Endothelial cell of umbilical vein (primary cell): ENCODE data around the gene TERT. TPM values are rescaled to one million over a fixed set of nuclear protein-coding genes. Genes with fewer than 3 reads are reported as not detected.

ENCODE experiments used
- BruUV-seq: library from RNA; stranded (reverse); fragments of 400-500 nt; replicated peaks from 2 replicates; lab custom pipeline; 2021; lab: Mats Ljungman, UMichigan
- CTCF ChIA-PET: fragments of 300-600, 350-600 bp; sonication (Branson Sonifier 250); formaldehyde crosslinking; loops from one replicate; lab custom pipeline; 2021; ENCODE audit warnings: antibody characterized with exemption, inconsistent platforms; lab: Charles Lee
- POLR2A ChIA-PET: fragments of 300-600, 350-600 bp; sonication (Branson Sonifier 250); formaldehyde crosslinking; loops from one replicate; lab custom pipeline; 2021; ENCODE audit warnings: antibody characterized with exemption, inconsistent platforms; lab: Charles Lee
- DNase-seq: peaks from one replicate; pipeline ENCODE4 v3.0.0-alpha.2; 2011; ENCODE audit warnings: low read depth, low spot score
- FAIRE-seq: peaks from 2 replicates; lab custom pipeline; 2011; peaks lifted over from hg19 to GRCh38; lab: Jason Lieb, UNC
- H2AFZ ChIP-seq: 2 replicates; pipeline ENCODE4 v1.6.0; 2012; ENCODE audit warnings: low read depth, low read length, control low read depth, inconsistent platforms
- H3K27ac ChIP-seq: 2 replicates; pipeline ENCODE4 v1.5.1; 2011; ENCODE audit warnings: low read depth, mild to moderate bottlenecking, control low read depth, low read length, moderate library complexity; ENCODE audit not compliant: insufficient read depth
- H3K27me3 ChIP-seq, 2 experiments: 2 replicates each; pipeline versions ENCODE4 v1.6.0 to v1.6.1; 2011; ENCODE audit warnings: low read length in 2 of 2, mixed read lengths in 1 of 2; ENCODE audit not compliant: control insufficient read depth in 2 of 2, insufficient read depth in 2 of 2
- H3K36me3 ChIP-seq, 2 experiments: 2 replicates in 1 of 2; 3 replicates in 1 of 2; pipeline ENCODE4 v1.5.1; 2011; ENCODE audit warnings: low read length in 2 of 2, mild to moderate bottlenecking in 1 of 2, moderate library complexity in 1 of 2; ENCODE audit not compliant: control insufficient read depth in 2 of 2, insufficient read depth in 2 of 2; ENCODE audit errors: extremely low read depth in 1 of 2
- H3K4me1 ChIP-seq: 3 replicates; pipeline ENCODE4 v1.5.1; 2011; ENCODE audit warnings: mild to moderate bottlenecking, low read length; ENCODE audit not compliant: control insufficient read depth, insufficient read depth; ENCODE audit errors: extremely low read depth
- H3K4me2 ChIP-seq: 2 replicates; pipeline ENCODE4 v1.6.1; 2011; ENCODE audit warnings: low read length, control low read depth, mixed read lengths; ENCODE audit not compliant: insufficient read depth
- H3K4me3 ChIP-seq, 3 experiments: fragments of 200-600 bp in 1 of 3; sonication (generic), shearing (Covaris generic) in 1 of 3; replicated peaks in 1 of 3; 2 replicates each; pipeline ENCODE4 v1.5.1; 2011 to 2016; ENCODE audit warnings: control low read depth in 3 of 3, low read length in 3 of 3, mild to moderate bottlenecking in 2 of 3, inconsistent platforms in 1 of 3, low read depth in 1 of 3, moderate library complexity in 1 of 3; ENCODE audit not compliant: insufficient read depth in 1 of 3
- H3K79me2 ChIP-seq: 2 replicates; pipeline ENCODE4 v1.6.0; 2012; ENCODE audit warnings: low read length, inconsistent platforms; ENCODE audit not compliant: control insufficient read depth, insufficient read depth
- H3K9ac ChIP-seq: replicated peaks from 2 replicates; pipeline ENCODE3; 2011; ENCODE audit warnings: low read length, control low read depth; ENCODE audit not compliant: insufficient read depth; ENCODE audit errors: extremely low read depth
- H3K9me1 ChIP-seq: replicated peaks from 3 replicates; pipeline ENCODE4 v1.6.0; 2011; ENCODE audit warnings: mild to moderate bottlenecking, low read length; ENCODE audit not compliant: control insufficient read depth, insufficient read depth; ENCODE audit errors: extremely low read depth
- H3K9me3 ChIP-seq: replicated peaks from 2 replicates; pipeline ENCODE4 v1.5.1; 2012; ENCODE audit warnings: low read length, inconsistent platforms; ENCODE audit not compliant: control insufficient read depth, insufficient read depth
- H4K20me1 ChIP-seq: replicated peaks from 2 replicates; pipeline ENCODE3; 2011; ENCODE audit warnings: mild to moderate bottlenecking, low read length; ENCODE audit not compliant: control insufficient read depth, insufficient read depth; ENCODE audit errors: extremely low read depth
- EZH2 ChIP-seq: IDR thresholded peaks from 2 replicates; pipeline ENCODE4 v1.6.1; 2012; ENCODE audit warnings: borderline replicate concordance, low read depth, mild to moderate bottlenecking, moderate library complexity, low read length, inconsistent platforms; ENCODE audit not compliant: severe bottlenecking
- FOS ChIP-seq: IDR thresholded peaks from 2 replicates; pipeline ENCODE4 v1.6.1; 2011; ENCODE audit warnings: mild to moderate bottlenecking, low read length, moderate library complexity, borderline replicate concordance; ENCODE audit not compliant: insufficient read depth
- GATA2 ChIP-seq: IDR thresholded peaks from 2 replicates; pipeline ENCODE4 v1.7.0; 2011; ENCODE audit warnings: low read depth, mild to moderate bottlenecking, moderate library complexity, mixed read lengths, low read length; ENCODE audit not compliant: insufficient read length, insufficient read depth
- JUN ChIP-seq: IDR thresholded peaks from 2 replicates; pipeline ENCODE4 v1.6.1; 2011; ENCODE audit warnings: borderline replicate concordance, low read depth; ENCODE audit not compliant: insufficient read length, insufficient read depth
- MYC ChIP-seq: IDR thresholded peaks from one replicate; pipeline ENCODE4 v1.6.1; 2011; ENCODE audit warnings: mild to moderate bottlenecking, low read depth, low read length
- POLR2A ChIP-seq: IDR thresholded peaks from 2 replicates; pipeline ENCODE4 v1.6.1; 2012; ENCODE audit warnings: low read depth, mild to moderate bottlenecking, control low read depth, low read length
- POLR2AphosphoS5 ChIP-seq: IDR thresholded peaks from 2 replicates; pipeline ENCODE4 v1.6.1; 2012; ENCODE audit warnings: low read depth, mild to moderate bottlenecking, control low read depth, low read length, moderate library complexity; ENCODE audit not compliant: insufficient read depth
- dilution Hi-C: fragments of 300-500 bp; cut with MboI; formaldehyde crosslinking; loops from one replicate; pipeline ENCODE4 v1.15.0; 2019; ENCODE audit warnings: low sequenced_read_pairs; ENCODE audit not compliant: extremely low pct_ligation_motif_present
- intact Hi-C: fragments of 100-400 bp; cut with micrococcal nuclease; formaldehyde crosslinking; loops from one replicate; pipeline ENCODE4 v1.10.0; 2022
- polyA plus RNA-seq, 4 experiments: library from polyadenylated mRNA; depleted of rRNA in 3 of 4; stranded (reverse) in 3 of 4; unstranded in 1 of 4; fragments of >200 nt; gene quantifications; 2 replicates each; pipeline versions ENCODE4 v1.2.1 to v1.2.3, GENCODE V29; 2011 to 2012; ENCODE audit warnings: missing spikeins in 1 of 4
- total RNA-seq: library from RNA; stranded (reverse); gene quantifications from 2 replicates; pipeline ENCODE4 v1.2.3, GENCODE V29; 2021
- TF ChIP-seq, protein P1 (sequence below): IDR thresholded peaks from 2 replicates; pipeline ENCODE4 v1.6.1; 2011; ENCODE audit not compliant: insufficient read depth, insufficient read length
- TF ChIP-seq, protein P2 (sequence below), 2 donors: IDR thresholded peaks; 1 replicate in 1 of 2; 2 replicates in 1 of 2; pipeline ENCODE4 v1.5.1; 2011; ENCODE audit warnings: low read length in 2 of 2, mild to moderate bottlenecking in 2 of 2, moderate library complexity in 2 of 2, control low read depth in 1 of 2, inconsistent platforms in 1 of 2, low read depth in 1 of 2; ENCODE audit not compliant: insufficient read depth in 1 of 2; ENCODE audit errors: extremely low read depth in 1 of 2

TERT gene
- total and polyA plus RNA-seq, 2 donors (not counting 3 experiments of a cell fraction or from before 2014, with no cell fraction given), result 0.04 TPM; not detected in 1

DNA sequence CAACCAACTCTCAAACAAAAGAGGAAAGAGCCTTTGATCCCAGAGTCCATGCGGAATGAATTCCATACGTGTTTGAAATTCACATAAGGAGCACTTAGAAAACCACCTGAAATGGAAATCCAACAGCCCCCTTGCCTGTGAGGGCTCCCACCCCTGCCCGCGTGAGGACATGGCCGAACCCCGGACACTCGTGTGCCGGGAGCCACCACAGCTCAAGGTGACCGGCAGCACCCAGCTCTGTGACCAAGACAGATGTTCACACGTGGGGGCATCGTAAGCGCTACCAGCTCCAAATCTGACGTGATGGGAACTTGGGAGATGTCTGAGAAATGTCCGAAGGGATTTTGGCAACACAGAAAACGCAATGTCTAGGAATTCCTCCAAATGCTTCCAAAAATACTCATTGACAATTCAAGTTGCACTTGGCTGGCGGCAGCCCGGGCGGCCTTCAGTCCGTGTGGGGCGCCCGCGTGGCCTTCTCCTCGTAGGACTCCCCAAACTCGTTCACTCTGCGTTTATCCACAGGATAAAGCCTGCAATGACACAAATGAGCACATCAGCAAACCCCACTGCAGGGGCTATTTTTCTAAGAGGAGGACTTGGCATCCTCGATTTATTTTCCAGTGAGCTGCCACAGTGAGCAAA is 23.2 kb upstream of the TERT start:
- H3K4me2 ChIP-seq, result no peak overlapping the region
- H4K20me1 ChIP-seq, result no peaks in the 10 kb centered on the region
- H3K9ac ChIP-seq, result no peak overlapping the region
- dilution Hi-C loops, result no loop called here
- H3K4me3 ChIP-seq, result no peak overlapping the region
- CTCF ChIA-PET, result interaction anchor here (0.9 to 1.0 kb wide), 2 partner anchors 10 to 327 kb away, joined by 3 to 4 read pairs; no protein-coding TSS in a partner anchor
- H3K9me1 ChIP-seq, result no peaks in the 10 kb centered on the region
- no peaks in the 10 kb centered on the region for H3K9me3 ChIP-seq
- H2AFZ ChIP-seq, result no peak overlapping the region
- POLR2A ChIA-PET, result no interaction called here
- peaks cover 14 to 32% of the 10 kb centered on the region in 2 experiments for H3K36me3 ChIP-seq
- TSS peak; percentile 55 for BruUV-seq
- no peaks in the 10 kb centered on the region for H3K79me2 ChIP-seq
- H3K27me3 ChIP-seq, result no peaks in the 10 kb centered on the region
- FAIRE-seq (no peak), DNase-seq (no peak)
- TF ChIP-seq FOS (no peak), POLR2AphosphoS5 (no peak), POLR2A (no peak), GATA2 (no peak), JUN (no peak), MYC (no peak), EZH2 (no peak)
- TF ChIP-seq, protein P1, sequence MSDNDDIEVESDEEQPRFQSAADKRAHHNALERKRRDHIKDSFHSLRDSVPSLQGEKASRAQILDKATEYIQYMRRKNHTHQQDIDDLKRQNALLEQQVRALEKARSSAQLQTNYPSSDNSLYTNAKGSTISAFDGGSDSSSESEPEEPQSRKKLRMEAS, result no peak
- TF ChIP-seq, protein P2, sequence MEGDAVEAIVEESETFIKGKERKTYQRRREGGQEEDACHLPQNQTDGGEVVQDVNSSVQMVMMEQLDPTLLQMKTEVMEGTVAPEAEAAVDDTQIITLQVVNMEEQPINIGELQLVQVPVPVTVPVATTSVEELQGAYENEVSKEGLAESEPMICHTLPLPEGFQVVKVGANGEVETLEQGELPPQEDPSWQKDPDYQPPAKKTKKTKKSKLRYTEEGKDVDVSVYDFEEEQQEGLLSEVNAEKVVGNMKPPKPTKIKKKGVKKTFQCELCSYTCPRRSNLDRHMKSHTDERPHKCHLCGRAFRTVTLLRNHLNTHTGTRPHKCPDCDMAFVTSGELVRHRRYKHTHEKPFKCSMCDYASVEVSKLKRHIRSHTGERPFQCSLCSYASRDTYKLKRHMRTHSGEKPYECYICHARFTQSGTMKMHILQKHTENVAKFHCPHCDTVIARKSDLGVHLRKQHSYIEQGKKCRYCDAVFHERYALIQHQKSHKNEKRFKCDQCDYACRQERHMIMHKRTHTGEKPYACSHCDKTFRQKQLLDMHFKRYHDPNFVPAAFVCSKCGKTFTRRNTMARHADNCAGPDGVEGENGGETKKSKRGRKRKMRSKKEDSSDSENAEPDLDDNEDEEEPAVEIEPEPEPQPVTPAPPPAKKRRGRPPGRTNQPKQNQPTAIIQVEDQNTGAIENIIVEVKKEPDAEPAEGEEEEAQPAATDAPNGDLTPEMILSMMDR (IDR thresholded peaks at IDR 0.05; ENCODE audit: extremely low read depth in 1 of 2, insufficient read depth in 1 of 2, low read depth in 1 of 2, low read length in 2 of 2), result no peak
- no peak overlapping the region for H3K27ac ChIP-seq
- no peaks in the 10 kb centered on the region for H3K4me1 ChIP-seq
- intact Hi-C loops, result no loop called here
